Activated naive CD4-positive, alpha-beta T cell treated with anti-CD3 and anti-CD28 coated beads, Interleukin-2, amount 50 U/mL, for 16 hours (primary cell): Measurements from ENCODE around the gene SLC13A5.

Source experiments
- DNase-seq: peaks from one replicate; pipeline ENCODE4 v3.0.0-alpha.2; 2020

Gene SLC13A5

DNA sequence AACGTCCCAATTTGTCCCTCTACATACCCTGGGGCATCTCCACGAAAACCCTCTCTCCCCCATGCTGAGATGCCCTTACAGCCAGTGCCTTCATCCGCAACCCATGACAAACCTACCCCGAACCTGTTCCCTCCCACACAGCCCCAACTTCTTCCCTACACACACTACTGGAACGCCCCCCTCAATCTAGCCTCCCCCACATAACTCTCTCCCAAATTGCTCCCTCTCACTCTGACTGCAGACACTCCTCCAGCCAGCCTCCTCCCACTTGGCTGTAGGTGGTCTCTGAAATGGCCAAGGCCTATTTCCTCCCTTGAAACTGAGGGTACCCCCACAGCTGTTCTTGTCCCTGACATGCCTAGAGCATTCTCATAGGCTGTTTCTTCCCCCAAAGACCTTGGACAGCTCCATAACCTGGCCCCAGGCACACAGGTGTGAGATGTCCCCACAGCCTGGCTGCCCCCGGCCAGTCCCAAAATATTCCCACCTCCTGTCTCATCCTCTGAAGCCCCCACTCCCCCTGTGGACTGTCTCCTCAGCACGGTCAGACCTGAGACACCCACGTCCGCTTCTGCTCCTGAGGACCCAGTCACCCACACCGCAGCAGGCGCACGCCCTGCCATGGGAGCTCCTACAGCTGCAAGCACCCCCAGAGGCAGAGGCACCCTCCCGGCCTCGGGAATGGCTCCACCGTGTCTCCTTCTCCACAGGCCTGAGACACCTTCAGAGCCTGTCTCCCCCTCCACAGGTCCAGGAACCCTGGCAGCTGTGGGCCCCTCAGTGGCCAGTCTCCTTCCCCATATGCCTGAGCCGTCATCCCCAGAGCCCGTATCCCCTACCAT lies 76.3 kb downstream of the SLC13A5 start:
- DNase-seq: no peak

DNA sequence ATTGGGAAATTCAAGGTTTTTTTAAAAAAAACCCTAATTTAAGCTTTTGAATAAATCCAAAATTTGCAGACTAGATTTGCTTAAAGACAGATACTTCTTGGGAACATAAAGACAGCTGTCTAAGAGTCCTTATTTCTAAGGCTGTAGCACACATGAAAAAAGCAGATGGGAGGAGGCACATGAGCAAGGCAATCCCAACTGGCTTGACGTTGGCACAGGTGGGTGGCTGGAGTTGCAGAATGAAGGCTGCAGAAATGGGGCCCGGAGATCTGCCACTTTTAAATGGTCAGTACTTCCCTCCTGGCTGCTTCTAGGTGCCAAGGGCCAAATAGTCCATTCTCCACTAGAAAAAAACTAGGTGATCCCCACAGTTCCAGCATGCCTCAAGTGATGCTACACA lies 77.1 kb downstream of the SLC13A5 start:
- no peak for DNase-seq
